Liver (tissue), 9 donors: ENCODE data around the gene PRRG4. TPM values are rescaled to one million over a fixed set of nuclear protein-coding genes. Genes with fewer than 3 reads are reported as not detected.
"Not testable (repeated sequence)": the region's sequence is repeated elsewhere in the genome, so short reads cannot be mapped to it uniquely, and the experiment has no call there.

Source experiments
- DNase-seq: peaks from one replicate; pipeline ENCODE4 v3.0.0-alpha.2; 2017; ENCODE audit warnings: low spot score
- H3K27ac ChIP-seq, 2 donors: one replicate each; pipeline ENCODE4 v1.7.0; 2013; ENCODE audit warnings: inconsistent platforms in 2 of 2, low read length in 2 of 2, control low read depth in 1 of 2, low read depth in 1 of 2, mild to moderate bottlenecking in 1 of 2
- H3K27me3 ChIP-seq, 4 donors: one replicate each; pipeline versions ENCODE4 v1.6.1 to v1.7.0; 2013; ENCODE audit warnings: low read length in 3 of 4, inconsistent platforms in 1 of 4, mild to moderate bottlenecking in 1 of 4, moderate library complexity in 1 of 4; ENCODE audit not compliant: control insufficient read depth in 4 of 4, insufficient read depth in 4 of 4
- H3K36me3 ChIP-seq, 4 donors: one replicate each; pipeline versions ENCODE4 v1.6.1 to v1.7.0; 2013; ENCODE audit warnings: low read length in 3 of 4, mild to moderate bottlenecking in 3 of 4, low read depth in 1 of 4, moderate library complexity in 1 of 4; ENCODE audit not compliant: control insufficient read depth in 4 of 4, insufficient read depth in 3 of 4
- H3K4me1 ChIP-seq, 4 donors: one replicate each; pipeline versions ENCODE4 v1.6.1 to v1.7.0; 2013; ENCODE audit warnings: low read length in 3 of 4, mild to moderate bottlenecking in 3 of 4, moderate library complexity in 1 of 4; ENCODE audit not compliant: control insufficient read depth in 4 of 4, insufficient read depth in 4 of 4
- H3K4me3 ChIP-seq, 3 donors: one replicate each; pipeline versions ENCODE4 v1.6.1 to v1.7.0; 2013; ENCODE audit warnings: low read length in 3 of 3, control low read depth in 1 of 3, low read depth in 1 of 3, mild to moderate bottlenecking in 1 of 3
- H3K9ac ChIP-seq, 2 donors: one replicate each; pipeline ENCODE4 v1.7.0; 2013; ENCODE audit warnings: low read length in 2 of 2, mild to moderate bottlenecking in 2 of 2, moderate library complexity in 2 of 2, control low read depth in 1 of 2, low read depth in 1 of 2
- H3K9me3 ChIP-seq, 4 donors: one replicate each; pipeline versions ENCODE4 v1.6.1 to v1.7.0; 2013; ENCODE audit warnings: low read length in 3 of 4; ENCODE audit not compliant: control insufficient read depth in 4 of 4
- ATF3 ChIP-seq: IDR thresholded peaks from 2 replicates; pipeline ENCODE4 v1.6.1; 2016; ENCODE audit warnings: antibody characterized with exemption
- CTCF ChIP-seq: fragments of 150-350 bp; IDR thresholded peaks from 2 replicates; pipeline ENCODE4 v1.5.1; 2017; ENCODE audit warnings: improper control_type of control experiment, low read depth, low read length; ENCODE audit not compliant: missing input control
- EGR1 ChIP-seq, 2 donors: IDR thresholded peaks; 2 replicates each; pipeline ENCODE4 v1.6.1; 2016 to 2018; ENCODE audit warnings: antibody characterized with exemption in 2 of 2, low read depth in 2 of 2
- GABPA ChIP-seq, 2 donors: IDR thresholded peaks in 1 of 2; conservative IDR thresholded peaks in 1 of 2; 2 replicates each; pipeline ENCODE4 v1.6.1; 2016; ENCODE audit warnings: antibody characterized with exemption in 2 of 2, mild to moderate bottlenecking in 1 of 2, moderate library complexity in 1 of 2
- HNF4A ChIP-seq, 2 donors: conservative IDR thresholded peaks; 2 replicates each; pipeline ENCODE4 v1.6.1; 2016; ENCODE audit warnings: antibody characterized with exemption in 2 of 2, mild to moderate bottlenecking in 2 of 2
- HNF4G ChIP-seq: IDR thresholded peaks from 2 replicates; pipeline ENCODE4 v1.6.1; 2016; ENCODE audit warnings: antibody characterized with exemption
- JUND ChIP-seq, 2 donors: IDR thresholded peaks; 2 replicates each; pipeline ENCODE4 v1.6.1; 2016; ENCODE audit warnings: antibody characterized with exemption in 2 of 2
- RAD21 ChIP-seq, 2 donors: IDR thresholded peaks; 2 replicates each; pipeline ENCODE4 v1.6.1; 2016; ENCODE audit warnings: antibody characterized with exemption in 2 of 2, mild to moderate bottlenecking in 2 of 2
- RXRA ChIP-seq, 2 donors: IDR thresholded peaks; 2 replicates each; pipeline ENCODE4 v1.6.1; 2017 to 2018; ENCODE audit warnings: antibody characterized with exemption in 2 of 2, mild to moderate bottlenecking in 1 of 2
- TAF1 ChIP-seq: conservative IDR thresholded peaks from 2 replicates; pipeline ENCODE4 v1.6.1; 2016; ENCODE audit warnings: antibody characterized with exemption, mild to moderate bottlenecking
- YY1 ChIP-seq: IDR thresholded peaks from 2 replicates; pipeline ENCODE4 v1.6.1; 2016; ENCODE audit warnings: antibody characterized with exemption, mild to moderate bottlenecking
- WGBS: extraction: QIAGEN DNeasy Blood & Tissue Kit; methylation state at CpG from one replicate; pipeline ENCODE4 v1.1.7; 2013; 5-methylcytosine and 5-hydroxymethylcytosine counted together
- polyA plus RNA-seq, 2 donors: library from polyadenylated mRNA; stranded (reverse) in 1 of 2; unstranded in 1 of 2; fragments of 200-250 nt in 1 of 2; fragments of >200 nt in 1 of 2; fragmentation: Nextera tagmentation in 1 of 2; extraction: Ambion mirVana in 1 of 2; gene quantifications; one replicate each; pipeline versions ENCODE4 v1.2.1 to v1.2.3, GENCODE V29; 2013 to 2015
- total RNA-seq, 2 donors: library from RNA; depleted of rRNA; stranded (reverse); fragments of >200 nt; gene quantifications; one replicate each; pipeline ENCODE4 v1.2.3, GENCODE V29; 2014
- donor health status: healthy.
- donor health status: healthy.
- donor health status: healthy.
- donor health status: healthy.
- donor health status: healthy.

Gene PRRG4
- total and polyA plus RNA-seq, 4 donors: 3.4 to 12.0 (median 5.9) TPM

- Histone ChIP-seq H3K9me3 (no peaks in the 10 kb centered on the region), H3K27ac (no peak overlapping the region), H3K27me3 (no peaks in the 10 kb centered on the region), H3K4me3 (no peak overlapping the region), H3K4me1 (peaks cover 0 to 6% (median 4%) of the 10 kb centered on the region in 4 donors), H3K9ac (no peak overlapping the region), H3K36me3 (peaks cover 0 to 4% (median 1%) of the 10 kb centered on the region in 4 donors)
- 87% methylated on average over 1 of the region's 1 CpG for WGBS
- TF ChIP-seq ATF3: no peak
- no peak for TF ChIP-seq TAF1
- no peak for TF ChIP-seq EGR1 (IDR thresholded peaks at IDR 0.05; ENCODE audit: low read depth in 2 of 2)
- TF ChIP-seq RXRA (IDR thresholded peaks at IDR 0.05): no peak
- no peak for TF ChIP-seq RAD21 (IDR thresholded peaks at IDR 0.05)
- DNase-seq: no peak
These were observed 29.0 kb downstream of the PRRG4 start for GRCh38 chr11:32858731-32859130.

GRCh38 chr11:32861850-32862577 lies 32.3 kb downstream of the PRRG4 start:
- TF ChIP-seq RAD21 (IDR thresholded peaks at IDR 0.05) (no peak), RXRA (IDR thresholded peaks at IDR 0.05) (peak in 1 of 2 donors; percentile 38), HNF4A (conservative IDR thresholded peaks at IDR 0.05) (peak; percentile 10 to 54), HNF4G (no peak), YY1 (no peak), CTCF (no peak)
- Histone ChIP-seq H3K27ac (no peak overlapping the region), H3K4me1 (no peaks in the 10 kb centered on the region), H3K9me3 (no peaks in the 10 kb centered on the region), H3K36me3 (no peaks in the 10 kb centered on the region), H3K4me3 (no peak overlapping the region), H3K27me3 (no peaks in the 10 kb centered on the region), H3K9ac (no peak overlapping the region)
- no peak for DNase-seq
- 44% methylated on average over 3 of the region's 3 CpGs for WGBS

- Histone ChIP-seq H3K4me3 (no peak overlapping the region), H3K27me3 (no peaks in the 10 kb centered on the region), H3K4me1 (no peaks in the 10 kb centered on the region), H3K9me3 (no peaks in the 10 kb centered on the region), H3K27ac (no peak overlapping the region), H3K36me3 (no peaks in the 10 kb centered on the region), H3K9ac (no peak overlapping the region)
- TF ChIP-seq TAF1 (no peak), GABPA (IDR thresholded peaks at IDR 0.05 in 1 of 2, conservative IDR thresholded peaks at IDR 0.05 in 1 of 2) (no peak), HNF4A (conservative IDR thresholded peaks at IDR 0.05) (no peak), ATF3 (no peak), JUND (IDR thresholded peaks at IDR 0.05) (no peak)
- no peak for DNase-seq
These were observed 34.8 kb downstream of the PRRG4 start for GRCh38 chr11:32864555-32864954.

- 82% methylated on average over 4 of the region's 4 CpGs for WGBS
- not testable (repeated sequence) for H3K4me3 ChIP-seq, H3K36me3 ChIP-seq, H3K9me3 ChIP-seq, H3K27me3 ChIP-seq, H3K27ac ChIP-seq, H3K4me1 ChIP-seq, DNase-seq, H3K9ac ChIP-seq
These were observed 39.0 kb downstream of the PRRG4 start for GRCh38 chr11:32868752-32869151.
